ENCODE measurements around the gene SZT2. TPM values are rescaled to one million over a fixed set of nuclear protein-coding genes. Genes with fewer than 3 reads are reported as not detected.

Gene SZT2
- total RNA-seq, 1 experiment from 2014 or later, result 27.9 TPM

- ChIA-PET POLR2A (ENCODE audit: low non-redundant PET) (no interaction called here), CTCF (no interaction called here)
- no peak for DNase-seq (ENCODE audit: low spot score)
- H3K27me3 ChIP-seq (replicated peaks; ENCODE audit: insufficient read depth, low read depth, low read length, poor library complexity), result no peaks in the 10 kb centered on the region
- peak overlapping the region; percentile 32 for H3K27ac ChIP-seq (ENCODE audit: low read depth, low read length, poor library complexity, severe bottlenecking)
- BruUV-seq (replicated peaks), result no TSS peak
- H3K4me3 ChIP-seq (ENCODE audit: low read depth, low read length, poor library complexity, severe bottlenecking), result peak overlapping the region; percentile 78
- TF ChIP-seq CTCF (conservative IDR thresholded peaks at IDR 0.05; ENCODE audit: low read depth, low read length) (no peak), EZH2 (IDR thresholded peaks at IDR 0.05; ENCODE audit: borderline replicate concordance, low read depth, low read length, poor library complexity, severe bottlenecking) (no peak)
- H3K9me3 ChIP-seq (ENCODE audit: low read depth, low read length, poor library complexity, severe bottlenecking), result no peaks in the 10 kb centered on the region
- intact Hi-C loops (cut with micrococcal nuclease; ENCODE audit: unreplicated experiment), result no loop called here
- H3K4me1 ChIP-seq (ENCODE audit: insufficient read depth, low read length, poor library complexity, severe bottlenecking), result peaks cover 20% of the 10 kb centered on the region
- H3K36me3 ChIP-seq (ENCODE audit: insufficient read depth, low read length, poor library complexity, severe bottlenecking), result peaks cover 56% of the 10 kb centered on the region
Measured at GRCh38 chr1:43360616-43361015, 29.1 kb upstream of the SZT2 start.

DNA sequence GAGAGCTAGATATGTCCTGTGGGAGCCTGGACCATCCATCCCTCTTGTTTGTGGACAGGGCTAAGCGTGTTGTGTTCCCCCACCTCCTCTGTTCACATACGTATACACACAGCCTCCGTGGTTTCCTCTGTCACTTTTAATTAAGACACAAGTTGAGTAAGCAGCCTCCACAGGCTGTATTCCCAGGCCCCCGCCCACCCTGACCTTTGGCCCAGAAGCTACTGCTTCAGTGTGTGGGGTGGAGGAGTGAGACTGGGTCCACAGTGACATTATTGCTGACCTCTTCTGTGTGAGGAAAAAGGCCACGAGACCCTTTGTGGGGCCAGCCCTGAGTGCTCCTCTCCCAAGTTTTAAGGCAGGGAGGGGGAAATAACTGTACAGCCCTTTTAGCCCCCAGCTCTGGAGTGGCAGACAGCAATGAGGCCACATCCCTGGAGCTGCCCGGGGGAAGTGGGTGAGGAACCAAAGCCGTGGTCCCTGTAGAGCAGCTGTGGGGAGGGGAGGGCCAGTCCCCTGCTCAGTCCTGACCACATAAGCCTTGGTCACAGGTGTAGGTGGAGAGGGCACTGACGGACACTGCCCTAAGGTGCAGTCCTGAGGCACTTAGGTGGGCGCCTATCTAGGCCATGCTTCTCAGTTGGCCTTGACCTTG lies 26.3 kb upstream of the SZT2 start:
- Histone ChIP-seq H3K4me3 (ENCODE audit: low read depth, low read length, poor library complexity, severe bottlenecking) (no peak overlapping the region), H3K4me1 (ENCODE audit: insufficient read depth, low read length, poor library complexity, severe bottlenecking) (peaks cover 20% of the 10 kb centered on the region), H3K27ac (ENCODE audit: low read depth, low read length, poor library complexity, severe bottlenecking) (no peak overlapping the region), H3K36me3 (ENCODE audit: insufficient read depth, low read length, poor library complexity, severe bottlenecking) (peaks cover 56% of the 10 kb centered on the region), H3K9me3 (ENCODE audit: low read depth, low read length, poor library complexity, severe bottlenecking) (no peaks in the 10 kb centered on the region), H3K27me3 (replicated peaks; ENCODE audit: insufficient read depth, low read depth, low read length, poor library complexity) (no peaks in the 10 kb centered on the region)
- intact Hi-C loops (cut with micrococcal nuclease; ENCODE audit: unreplicated experiment), result no loop called here
- TF ChIP-seq EZH2 (IDR thresholded peaks at IDR 0.05; ENCODE audit: borderline replicate concordance, low read depth, low read length, poor library complexity, severe bottlenecking) (no peak), CTCF (conservative IDR thresholded peaks at IDR 0.05; ENCODE audit: low read depth, low read length) (no peak)
- CTCF ChIA-PET, result no interaction called here
- POLR2A ChIA-PET (ENCODE audit: low non-redundant PET), result no interaction called here
- TSS peak; percentile 34 for BruUV-seq (replicated peaks)
- no peak for DNase-seq (ENCODE audit: low spot score)

GRCh38 chr1:43363935-43364525 lies 25.7 kb upstream of the SZT2 start:
- no TSS peak for BruUV-seq (replicated peaks)
- ChIA-PET POLR2A (ENCODE audit: low non-redundant PET) (no interaction called here), CTCF (interaction anchor here (0.6 kb wide), 1 partner anchor 684 kb away, joined by 4 read pairs; no protein-coding TSS in a partner anchor)
- intact Hi-C loops (cut with micrococcal nuclease; ENCODE audit: unreplicated experiment), result no loop called here
- TF ChIP-seq EZH2 (IDR thresholded peaks at IDR 0.05; ENCODE audit: borderline replicate concordance, low read depth, low read length, poor library complexity, severe bottlenecking), result no peak
- no peak for TF ChIP-seq CTCF (conservative IDR thresholded peaks at IDR 0.05; ENCODE audit: low read depth, low read length)
- H3K9me3 ChIP-seq (ENCODE audit: low read depth, low read length, poor library complexity, severe bottlenecking), result no peaks in the 10 kb centered on the region
- H3K36me3 ChIP-seq (ENCODE audit: insufficient read depth, low read length, poor library complexity, severe bottlenecking), result peaks cover 56% of the 10 kb centered on the region
- H3K4me1 ChIP-seq (ENCODE audit: insufficient read depth, low read length, poor library complexity, severe bottlenecking), result peaks cover 25% of the 10 kb centered on the region
- H3K27me3 ChIP-seq (replicated peaks; ENCODE audit: insufficient read depth, low read depth, low read length, poor library complexity), result no peaks in the 10 kb centered on the region
- no peak overlapping the region for H3K4me3 ChIP-seq (ENCODE audit: low read depth, low read length, poor library complexity, severe bottlenecking)
- no peak overlapping the region for H3K27ac ChIP-seq (ENCODE audit: low read depth, low read length, poor library complexity, severe bottlenecking)
- no peak for DNase-seq (ENCODE audit: low spot score)
